ENCODE measurements around the gene GKN2.
"Not testable (repeated sequence)": the region's sequence is repeated elsewhere in the genome, so short reads cannot be mapped to it uniquely, and the experiment has no call there.

Gene GKN2

DNA sequence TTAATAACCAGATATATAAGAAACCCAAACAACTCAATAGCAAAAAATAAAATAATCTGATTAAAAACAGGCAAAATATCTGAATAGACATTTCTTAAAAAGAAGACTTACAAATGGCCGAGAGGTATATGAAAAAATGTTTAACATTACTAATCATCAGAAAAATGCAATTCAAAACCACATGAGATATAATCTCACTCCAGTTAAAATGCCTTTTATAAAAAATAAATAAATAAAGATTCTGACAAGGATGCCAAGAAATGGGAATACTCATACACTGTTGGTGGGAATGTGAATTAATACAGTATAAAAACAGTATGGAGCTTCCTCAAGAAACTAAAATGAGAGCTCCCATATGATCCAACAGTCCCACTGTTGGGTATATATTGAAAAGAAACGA lies 47.6 kb downstream of the GKN2 start:
- TF ChIP-seq TAF1 (IDR thresholded peaks at IDR 0.05; ENCODE audit: borderline replicate concordance, low read depth, low read length) (no peak), POLR2A (IDR thresholded peaks at IDR 0.05; ENCODE audit: low read depth, low read length) (no peak), POLR2AphosphoS5 (IDR thresholded peaks at IDR 0.05; ENCODE audit: low read depth, low read length) (no peak)
- DNase-seq (ENCODE audit: insufficient read length) (no peak), FAIRE-seq (no peak)

DNA sequence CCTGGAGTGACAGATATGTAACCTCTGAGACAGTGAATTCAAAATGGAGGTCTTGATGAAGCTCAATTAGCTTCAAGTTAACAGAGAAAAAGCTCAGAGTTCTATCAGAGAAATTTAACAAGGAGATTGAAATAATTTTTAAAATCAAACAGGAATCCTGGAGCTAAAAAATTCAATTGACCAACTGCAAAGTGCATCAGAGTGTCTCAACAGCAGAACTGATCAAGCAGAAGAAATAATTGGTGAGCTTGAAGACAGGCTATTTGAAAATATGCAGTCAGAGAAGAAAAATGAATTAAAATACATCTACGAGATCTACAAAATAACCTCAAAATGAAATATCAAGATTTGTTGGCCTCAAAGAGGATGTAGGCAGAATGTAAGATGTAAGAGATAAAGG lies 51.1 kb downstream of the GKN2 start:
- TF ChIP-seq POLR2AphosphoS5 (IDR thresholded peaks at IDR 0.05; ENCODE audit: low read depth, low read length) (no peak), POLR2A (IDR thresholded peaks at IDR 0.05; ENCODE audit: low read depth, low read length) (no peak), TAF1 (IDR thresholded peaks at IDR 0.05; ENCODE audit: borderline replicate concordance, low read depth, low read length) (no peak)
- FAIRE-seq (no peak), DNase-seq (ENCODE audit: insufficient read length) (no peak)

DNA sequence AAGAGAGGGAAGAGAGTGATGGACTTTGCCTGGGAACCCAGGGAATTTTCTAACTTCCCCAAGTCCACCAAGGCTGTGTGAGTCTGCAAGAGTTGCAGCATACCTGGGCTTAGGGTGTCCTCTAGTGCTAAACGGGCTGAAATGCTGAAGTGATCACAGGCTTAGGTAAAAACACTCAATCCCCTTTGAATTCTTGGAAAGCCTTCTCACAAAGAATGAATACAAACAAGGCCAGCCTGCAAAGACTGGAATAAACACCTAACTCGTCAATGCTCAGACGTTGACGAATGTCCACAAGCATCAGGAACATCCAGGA lies 51.5 kb downstream of the GKN2 start:
- FAIRE-seq: no peak
- TF ChIP-seq POLR2AphosphoS5 (IDR thresholded peaks at IDR 0.05; ENCODE audit: low read depth, low read length): no peak
- TF ChIP-seq POLR2A (IDR thresholded peaks at IDR 0.05; ENCODE audit: low read depth, low read length): no peak
- TF ChIP-seq TAF1 (IDR thresholded peaks at IDR 0.05; ENCODE audit: borderline replicate concordance, low read depth, low read length): no peak
- no peak for DNase-seq (ENCODE audit: insufficient read length)

DNA sequence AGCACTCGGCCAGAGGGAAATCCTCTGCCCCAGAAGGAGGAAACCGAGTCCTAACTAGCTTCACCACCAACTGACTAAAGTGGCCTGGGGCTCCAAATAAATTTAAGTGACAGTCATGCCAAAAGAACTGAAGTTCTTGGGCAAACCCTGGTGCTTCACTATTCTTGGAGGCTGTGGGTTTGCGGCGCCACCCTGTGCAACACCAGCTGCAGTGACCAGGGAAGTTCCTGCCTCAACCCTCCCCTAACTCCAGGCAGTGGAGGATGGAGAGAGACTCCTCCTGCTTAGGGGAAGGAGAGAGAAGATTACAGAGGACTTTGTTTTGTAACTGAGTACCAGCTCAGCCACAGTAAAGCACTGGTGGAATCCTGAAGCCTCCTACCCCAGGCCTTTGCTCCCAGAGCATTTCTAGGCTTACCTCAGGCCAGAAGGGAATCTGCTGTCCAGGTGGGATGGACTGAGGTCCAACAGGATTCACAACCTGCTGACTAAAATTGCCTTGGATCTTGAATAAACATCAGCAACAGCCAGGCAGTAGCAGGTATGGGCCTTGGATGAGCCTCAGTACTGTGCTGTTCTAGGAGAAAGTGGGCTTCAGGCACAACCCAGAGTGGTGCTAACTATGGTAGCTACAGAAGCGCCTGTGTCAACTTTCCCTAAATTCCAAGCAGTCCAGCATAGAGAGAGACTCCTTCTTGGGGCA lies 52.0 kb downstream of the GKN2 start:
- DNase-seq (ENCODE audit: insufficient read length) (no peak), FAIRE-seq (no peak)
- no peak for TF ChIP-seq TAF1 (IDR thresholded peaks at IDR 0.05; ENCODE audit: borderline replicate concordance, low read depth, low read length)
- no peak for TF ChIP-seq POLR2A (IDR thresholded peaks at IDR 0.05; ENCODE audit: low read depth, low read length)
- no peak for TF ChIP-seq POLR2AphosphoS5 (IDR thresholded peaks at IDR 0.05; ENCODE audit: low read depth, low read length)

DNA sequence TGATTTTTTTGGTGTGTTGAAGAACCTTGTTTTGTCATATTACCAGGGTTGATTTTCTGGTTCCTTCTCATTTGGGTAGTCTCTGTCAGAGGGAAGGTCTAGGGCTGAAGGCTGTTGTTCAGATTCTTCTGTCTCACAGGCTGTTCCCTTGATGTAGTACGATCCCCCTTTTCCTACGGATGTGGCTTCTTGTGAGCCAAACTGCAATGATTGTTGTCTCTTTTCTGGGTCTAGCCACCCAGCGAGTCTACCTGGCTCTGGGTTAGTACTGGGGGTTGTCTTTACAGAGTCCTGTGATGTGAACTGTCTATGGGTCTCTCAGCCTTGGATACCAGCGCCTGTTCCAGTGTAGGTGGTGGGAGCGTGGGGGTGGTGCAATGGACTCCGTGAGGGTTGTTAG lies 56.7 kb downstream of the GKN2 start:
- DNase-seq (ENCODE audit: insufficient read length); FAIRE-seq: not testable (repeated sequence)
